Liver (tissue), 3 donors: Measurements from ENCODE around the gene TTYH3.

Source experiments
- CTCF ChIP-seq: fragments of 150-350 bp; IDR thresholded peaks from 2 replicates; pipeline ENCODE4 v1.5.1; 2017; ENCODE audit warnings: improper control_type of control experiment, low read depth, low read length; ENCODE audit not compliant: missing input control
- JUND ChIP-seq, 2 donors: IDR thresholded peaks; 2 replicates each; pipeline ENCODE4 v1.6.1; 2016; ENCODE audit warnings: antibody characterized with exemption in 2 of 2
- NR2F2 ChIP-seq: IDR thresholded peaks from 2 replicates; pipeline ENCODE4 v1.6.1; 2016; ENCODE audit warnings: antibody characterized with exemption
- RAD21 ChIP-seq, 2 donors: IDR thresholded peaks; 2 replicates each; pipeline ENCODE4 v1.6.1; 2016; ENCODE audit warnings: antibody characterized with exemption in 2 of 2, mild to moderate bottlenecking in 2 of 2
- TAF1 ChIP-seq: conservative IDR thresholded peaks from 2 replicates; pipeline ENCODE4 v1.6.1; 2016; ENCODE audit warnings: antibody characterized with exemption, mild to moderate bottlenecking
- TF ChIP-seq, protein P1 (sequence below): IDR thresholded peaks from 2 replicates; pipeline ENCODE4 v1.6.1; 2016; ENCODE audit warnings: antibody characterized with exemption, mild to moderate bottlenecking
- donor health status: healthy.
- donor health status: healthy.

DNA sequence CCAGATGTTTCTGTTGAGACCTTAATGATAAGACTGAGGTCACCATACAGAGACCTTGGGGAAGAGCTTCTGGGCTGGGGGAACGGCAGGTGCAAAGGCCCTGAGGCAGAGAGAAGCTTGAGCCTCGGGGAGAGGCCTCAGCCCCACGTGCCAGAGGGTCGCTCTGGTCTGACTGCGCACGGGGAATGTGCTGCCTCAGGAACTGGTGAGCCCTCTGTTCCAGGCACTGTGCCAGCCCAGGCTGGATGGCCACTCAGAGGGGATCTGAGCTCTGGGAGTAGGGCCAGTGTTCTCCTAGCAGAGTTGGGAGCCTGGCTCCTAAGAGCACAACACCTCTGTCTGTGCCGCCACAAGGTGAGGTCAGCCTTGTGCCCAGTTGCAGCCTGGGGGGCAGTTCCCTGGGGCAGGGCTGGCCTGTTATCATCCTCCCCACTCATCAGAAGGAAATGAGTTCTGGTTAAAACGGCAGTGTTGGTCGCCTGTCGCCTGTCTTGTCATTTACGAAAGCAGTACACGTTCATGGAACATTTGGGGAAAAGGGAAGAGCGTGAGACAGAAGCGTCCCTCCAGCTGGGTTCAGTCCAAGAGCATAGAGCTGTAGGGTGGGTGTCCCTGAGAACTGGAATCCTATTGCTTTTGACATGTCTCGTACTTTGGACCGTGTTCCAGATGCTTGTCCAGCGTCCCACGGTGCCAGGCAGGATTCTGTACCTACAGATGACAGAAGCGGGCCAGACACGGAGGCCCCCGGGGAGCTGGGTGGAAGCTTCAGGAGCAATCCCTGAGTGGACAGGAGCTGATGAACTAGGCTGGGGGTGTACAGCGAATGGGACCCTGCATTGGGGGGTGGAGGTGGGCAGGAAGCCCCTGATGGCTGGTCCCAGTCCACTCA is 4.3 kb downstream of the TTYH3 start:
- TF ChIP-seq CTCF (no peak), JUND (IDR thresholded peaks at IDR 0.05) (peak in 1 of 2 donors; percentile 38), TAF1 (no peak), RAD21 (IDR thresholded peaks at IDR 0.05) (peak; percentile 21 to 44), NR2F2 (peak; percentile 38)
- TF ChIP-seq, protein P1, sequence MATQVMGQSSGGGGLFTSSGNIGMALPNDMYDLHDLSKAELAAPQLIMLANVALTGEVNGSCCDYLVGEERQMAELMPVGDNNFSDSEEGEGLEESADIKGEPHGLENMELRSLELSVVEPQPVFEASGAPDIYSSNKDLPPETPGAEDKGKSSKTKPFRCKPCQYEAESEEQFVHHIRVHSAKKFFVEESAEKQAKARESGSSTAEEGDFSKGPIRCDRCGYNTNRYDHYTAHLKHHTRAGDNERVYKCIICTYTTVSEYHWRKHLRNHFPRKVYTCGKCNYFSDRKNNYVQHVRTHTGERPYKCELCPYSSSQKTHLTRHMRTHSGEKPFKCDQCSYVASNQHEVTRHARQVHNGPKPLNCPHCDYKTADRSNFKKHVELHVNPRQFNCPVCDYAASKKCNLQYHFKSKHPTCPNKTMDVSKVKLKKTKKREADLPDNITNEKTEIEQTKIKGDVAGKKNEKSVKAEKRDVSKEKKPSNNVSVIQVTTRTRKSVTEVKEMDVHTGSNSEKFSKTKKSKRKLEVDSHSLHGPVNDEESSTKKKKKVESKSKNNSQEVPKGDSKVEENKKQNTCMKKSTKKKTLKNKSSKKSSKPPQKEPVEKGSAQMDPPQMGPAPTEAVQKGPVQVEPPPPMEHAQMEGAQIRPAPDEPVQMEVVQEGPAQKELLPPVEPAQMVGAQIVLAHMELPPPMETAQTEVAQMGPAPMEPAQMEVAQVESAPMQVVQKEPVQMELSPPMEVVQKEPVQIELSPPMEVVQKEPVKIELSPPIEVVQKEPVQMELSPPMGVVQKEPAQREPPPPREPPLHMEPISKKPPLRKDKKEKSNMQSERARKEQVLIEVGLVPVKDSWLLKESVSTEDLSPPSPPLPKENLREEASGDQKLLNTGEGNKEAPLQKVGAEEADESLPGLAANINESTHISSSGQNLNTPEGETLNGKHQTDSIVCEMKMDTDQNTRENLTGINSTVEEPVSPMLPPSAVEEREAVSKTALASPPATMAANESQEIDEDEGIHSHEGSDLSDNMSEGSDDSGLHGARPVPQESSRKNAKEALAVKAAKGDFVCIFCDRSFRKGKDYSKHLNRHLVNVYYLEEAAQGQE, result peak; percentile 55
